GM21367 (cell line): ENCODE measurements around the gene PTPRN2.
"Not testable (repeated sequence)": the region's sequence is repeated elsewhere in the genome, so short reads cannot be mapped to it uniquely, and the experiment has no call there.

Experiments used
- ATAC-seq: cut with Tn5 transposase; IDR thresholded peaks from one replicate; pipeline ENCODE4 v1.9.1; 2021; ENCODE audit not compliant: unreplicated experiment

PTPRN2 gene

GRCh38 chr7:157519246-157519645 is 1068.4 kb downstream of the PTPRN2 start:
- no peak for ATAC-seq

- no peak for ATAC-seq
These were observed 1069.0 kb downstream of the PTPRN2 start for GRCh38 chr7:157518514-157519175.

GRCh38 chr7:157517782-157518513 is 1069.7 kb downstream of the PTPRN2 start:
- ATAC-seq: no peak

GRCh38 chr7:157516911-157517781 is 1070.5 kb downstream of the PTPRN2 start:
- no peak for ATAC-seq

GRCh38 chr7:157516311-157516710 is 1071.3 kb downstream of the PTPRN2 start:
- no peak for ATAC-seq

- no peak for ATAC-seq
These were observed 1072.1 kb downstream of the PTPRN2 start for GRCh38 chr7:157515342-157516041.

- ATAC-seq: no peak
These were observed 1072.9 kb downstream of the PTPRN2 start for GRCh38 chr7:157514746-157515145.

- ATAC-seq: no peak
These were observed 1073.3 kb downstream of the PTPRN2 start for GRCh38 chr7:157514306-157514705.

GRCh38 chr7:157513682-157514081 is 1073.9 kb downstream of the PTPRN2 start:
- ATAC-seq: no peak

GRCh38 chr7:157513162-157513621 is 1074.4 kb downstream of the PTPRN2 start:
- ATAC-seq: no peak

- no peak for ATAC-seq
These were observed 1078.4 kb downstream of the PTPRN2 start for GRCh38 chr7:157509226-157509625.

- no peak for ATAC-seq
These were observed 1079.1 kb downstream of the PTPRN2 start for GRCh38 chr7:157508477-157508881.

GRCh38 chr7:157507987-157508386 is 1079.6 kb downstream of the PTPRN2 start:
- no peak for ATAC-seq

- ATAC-seq: no peak
These were observed 1081.4 kb downstream of the PTPRN2 start for GRCh38 chr7:157506268-157506667.

GRCh38 chr7:157505646-157506045 is 1082.0 kb downstream of the PTPRN2 start:
- no peak for ATAC-seq

- ATAC-seq: no peak
These were observed 1084.4 kb downstream of the PTPRN2 start for GRCh38 chr7:157503229-157503628.

- ATAC-seq: no peak
These were observed 1084.9 kb downstream of the PTPRN2 start for GRCh38 chr7:157502701-157503111.

- ATAC-seq: no peak
These were observed 1086.0 kb downstream of the PTPRN2 start for GRCh38 chr7:157501581-157501980.

- ATAC-seq: not testable (repeated sequence)
These were observed 1086.6 kb downstream of the PTPRN2 start for GRCh38 chr7:157500989-157501540.

- ATAC-seq: no peak
These were observed 1087.3 kb downstream of the PTPRN2 start for GRCh38 chr7:157500171-157500960.
